ENCODE measurements around the gene CPSF3. TPM values are rescaled to one million over a fixed set of nuclear protein-coding genes. Genes with fewer than 3 reads are reported as not detected.
A peak's percentile ranks its signal among the peaks of the same experiment; 100 is the strongest.

The CPSF3 gene
- 99.4 and 116 TPM in 2 replicates for total RNA-seq (2014; rRNA removed; shearing (Covaris generic))

- peak; percentile 99 for DNase-seq
- H3K4me3 ChIP-seq: peak within 1 kb of the TSS; percentile 91
- no peaks in the 10 kb centered on the region; the same call in 1 of the 2 replicates for H3K36me3 ChIP-seq
These were observed at the start of gene CPSF3, which contains the start of gene ITGB1BP1 for GRCh38 chr2:9423100-9423921. Gene CPSF3, plus strand, starts transcription at chr2:9423654. Its CDS starts 120 bp downstream, at chr2:9423774. Gene ITGB1BP1, minus strand, starts transcription at chr2:9423528. Its CDS starts 4,831 bp downstream, at chr2:9418697.

GRCh38 chr2:9374071-9374730, 49.3 kb upstream of the CPSF3 start:
- Histone ChIP-seq H3K4me1 (peaks cover 19% of the 10 kb centered on the region), H3K36me3 (no peaks in the 10 kb centered on the region; the same call in 1 of the 2 replicates)

More at GRCh38 chr2:9423100-9423921, at the start of gene CPSF3, which contains the start of gene ITGB1BP1:
- Histone ChIP-seq H3K27ac (peak within 1 kb of the TSS; percentile 64), H3K27me3 (no peaks in the 10 kb centered on the region), H3K9me3 (replicated peaks) (no peaks in the 10 kb centered on the region), H3K4me1 (peaks cover 10% of the 10 kb centered on the region)

GRCh38 chr2:9375857-9376428, 47.5 kb upstream of the CPSF3 start:
- Histone ChIP-seq H3K27me3 (no peaks in the 10 kb centered on the region), H3K27ac (no peak overlapping the region), H3K36me3 (no peaks in the 10 kb centered on the region; the same call in 1 of the 2 replicates), H3K9me3 (replicated peaks) (no peaks in the 10 kb centered on the region), H3K4me1 (peaks cover 19% of the 10 kb centered on the region), H3K4me3 (no peak overlapping the region)
- DNase-seq: no peak

More at GRCh38 chr2:9374071-9374730, 49.3 kb upstream of the CPSF3 start:
- Histone ChIP-seq H3K9me3 (replicated peaks) (no peaks in the 10 kb centered on the region), H3K27ac (no peak overlapping the region), H3K4me3 (no peak overlapping the region), H3K27me3 (no peaks in the 10 kb centered on the region)
- no peak for DNase-seq

GRCh38 chr2:9377461-9378097, 45.9 kb upstream of the CPSF3 start:
- Histone ChIP-seq H3K4me3 (no peak overlapping the region), H3K9me3 (replicated peaks) (no peaks in the 10 kb centered on the region), H3K4me1 (peaks cover 19% of the 10 kb centered on the region), H3K36me3 (peaks cover 13% of the 10 kb centered on the region), H3K27me3 (no peaks in the 10 kb centered on the region), H3K27ac (peak overlapping the region; percentile 18; the same call in 1 of the 2 replicates)
- DNase-seq: peak in 1 of 2 experiments; percentile 27

- Histone ChIP-seq H3K27me3 (no peaks in the 10 kb centered on the region), H3K36me3 (peaks cover 19% of the 10 kb centered on the region), H3K4me3 (no peak overlapping the region), H3K9me3 (replicated peaks) (no peaks in the 10 kb centered on the region), H3K27ac (peak overlapping the region; percentile 18), H3K4me1 (peaks cover 19% of the 10 kb centered on the region)
- DNase-seq: peak; percentile 76 to 79
These were observed 44.7 kb upstream of the CPSF3 start for GRCh38 chr2:9378433-9379390.

- Histone ChIP-seq H3K9me3 (replicated peaks) (no peaks in the 10 kb centered on the region), H3K27ac (no peak overlapping the region), H3K4me3 (no peak overlapping the region), H3K27me3 (no peaks in the 10 kb centered on the region), H3K36me3 (peaks cover 19% of the 10 kb centered on the region), H3K4me1 (peaks cover 19% of the 10 kb centered on the region)
- no peak for DNase-seq
These were observed 44.1 kb upstream of the CPSF3 start for GRCh38 chr2:9379391-9379755.

- H3K4me1 ChIP-seq: peaks cover 19% of the 10 kb centered on the region
- H3K4me3 ChIP-seq: no peak overlapping the region
- no peaks in the 10 kb centered on the region for H3K9me3 ChIP-seq (replicated peaks)
- peak in 1 of 2 experiments; percentile 25 for DNase-seq
- no peak overlapping the region for H3K27ac ChIP-seq
- H3K27me3 ChIP-seq: no peaks in the 10 kb centered on the region
- H3K36me3 ChIP-seq: peaks cover 26% of the 10 kb centered on the region
These were observed 42.5 kb upstream of the CPSF3 start for GRCh38 chr2:9380702-9381628.

GRCh38 chr2:9382604-9383235, 40.7 kb upstream of the CPSF3 start:
- Histone ChIP-seq H3K9me3 (replicated peaks) (no peaks in the 10 kb centered on the region), H3K4me3 (no peak overlapping the region), H3K27ac (no peak overlapping the region), H3K4me1 (peaks cover 12% of the 10 kb centered on the region), H3K27me3 (no peaks in the 10 kb centered on the region), H3K36me3 (peaks cover 37% of the 10 kb centered on the region)
- DNase-seq: no peak

GRCh38 chr2:9384521-9384920, 38.9 kb upstream of the CPSF3 start:
- Histone ChIP-seq H3K4me1 (no peaks in the 10 kb centered on the region), H3K4me3 (no peak overlapping the region), H3K27me3 (no peaks in the 10 kb centered on the region), H3K27ac (no peak overlapping the region), H3K9me3 (replicated peaks) (no peaks in the 10 kb centered on the region), H3K36me3 (peaks cover 37% of the 10 kb centered on the region)
- no peak for DNase-seq

- Histone ChIP-seq H3K36me3 (peaks cover 37% of the 10 kb centered on the region), H3K4me3 (no peak overlapping the region), H3K9me3 (replicated peaks) (no peaks in the 10 kb centered on the region), H3K27me3 (no peaks in the 10 kb centered on the region), H3K27ac (no peak overlapping the region), H3K4me1 (no peaks in the 10 kb centered on the region)
- no peak for DNase-seq
These were observed 37.6 kb upstream of the CPSF3 start for GRCh38 chr2:9385841-9386240.

GRCh38 chr2:9388199-9388681, 35.2 kb upstream of the CPSF3 start:
- Histone ChIP-seq H3K27me3 (no peaks in the 10 kb centered on the region), H3K27ac (no peak overlapping the region), H3K9me3 (replicated peaks) (no peaks in the 10 kb centered on the region), H3K4me3 (no peak overlapping the region), H3K4me1 (no peaks in the 10 kb centered on the region), H3K36me3 (peaks cover 29% of the 10 kb centered on the region)
- no peak for DNase-seq

All from SJCRH30 (cell line).